Keratinocyte (primary cell): Measurements from ENCODE around the gene PIWIL4.

ENCODE experiments used
- EZH2 ChIP-seq: IDR thresholded peaks from one replicate; pipeline ENCODE4 v1.6.1; 2012; ENCODE audit warnings: inconsistent platforms, mild to moderate bottlenecking, low read length, moderate library complexity
- TF ChIP-seq, protein P1 (sequence below), 3 experiments: IDR thresholded peaks in 1 of 3; conservative IDR thresholded peaks in 1 of 3; optimal IDR thresholded peaks in 1 of 3; 2 replicates in 2 of 3; 3 replicates in 1 of 3; pipeline versions ENCODE3 to v1.5.1; 2011; ENCODE audit warnings: low read length in 3 of 3, mild to moderate bottlenecking in 3 of 3, moderate library complexity in 2 of 3, control low read depth in 1 of 3, inconsistent platforms in 1 of 3; ENCODE audit not compliant: insufficient read depth in 2 of 3; ENCODE audit errors: extremely low read depth in 1 of 3

DNA sequence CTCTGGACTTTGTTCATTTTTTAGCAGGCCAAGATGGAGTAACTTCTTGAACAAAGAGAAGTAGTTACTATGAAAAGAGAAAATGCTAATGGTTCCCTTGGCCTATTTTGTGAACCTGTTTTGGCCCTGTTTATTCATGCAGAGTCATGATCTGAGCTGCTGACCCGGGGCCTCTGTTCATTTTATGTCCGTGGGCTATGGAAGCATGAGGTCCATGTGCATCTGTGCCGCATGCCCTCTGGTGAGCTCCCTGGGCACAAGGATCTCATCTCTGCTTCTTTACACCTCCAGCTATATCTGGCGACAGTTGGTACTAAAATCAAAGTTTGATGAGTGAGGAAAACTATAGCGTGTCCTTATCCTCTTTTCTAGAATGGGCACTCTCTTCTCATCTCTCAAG lies 1.0 kb downstream of the PIWIL4 start:
- TF ChIP-seq EZH2 = no peak
- TF ChIP-seq, protein P1, sequence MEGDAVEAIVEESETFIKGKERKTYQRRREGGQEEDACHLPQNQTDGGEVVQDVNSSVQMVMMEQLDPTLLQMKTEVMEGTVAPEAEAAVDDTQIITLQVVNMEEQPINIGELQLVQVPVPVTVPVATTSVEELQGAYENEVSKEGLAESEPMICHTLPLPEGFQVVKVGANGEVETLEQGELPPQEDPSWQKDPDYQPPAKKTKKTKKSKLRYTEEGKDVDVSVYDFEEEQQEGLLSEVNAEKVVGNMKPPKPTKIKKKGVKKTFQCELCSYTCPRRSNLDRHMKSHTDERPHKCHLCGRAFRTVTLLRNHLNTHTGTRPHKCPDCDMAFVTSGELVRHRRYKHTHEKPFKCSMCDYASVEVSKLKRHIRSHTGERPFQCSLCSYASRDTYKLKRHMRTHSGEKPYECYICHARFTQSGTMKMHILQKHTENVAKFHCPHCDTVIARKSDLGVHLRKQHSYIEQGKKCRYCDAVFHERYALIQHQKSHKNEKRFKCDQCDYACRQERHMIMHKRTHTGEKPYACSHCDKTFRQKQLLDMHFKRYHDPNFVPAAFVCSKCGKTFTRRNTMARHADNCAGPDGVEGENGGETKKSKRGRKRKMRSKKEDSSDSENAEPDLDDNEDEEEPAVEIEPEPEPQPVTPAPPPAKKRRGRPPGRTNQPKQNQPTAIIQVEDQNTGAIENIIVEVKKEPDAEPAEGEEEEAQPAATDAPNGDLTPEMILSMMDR (optimal IDR thresholded peaks at IDR 0.05 in 1 of 3, IDR thresholded peaks at IDR 0.05 in 1 of 3, conservative IDR thresholded peaks at IDR 0.05 in 1 of 3; ENCODE audit: extremely low read depth in 1 of 3, insufficient read depth in 2 of 3, low read length in 3 of 3) = no peak
